SK-N-SH (cell line): Measurements from ENCODE around the gene KDM1A. TPM values are rescaled to one million over a fixed set of nuclear protein-coding genes. Genes with fewer than 3 reads are reported as not detected.

Source experiments
- CTCF ChIA-PET: fragments of 300-600, 350-600 bp; formaldehyde crosslinking; extraction: SDS; loops from one replicate; lab custom pipeline; 2021; lab: Yijun Ruan, JAX
- POLR2A ChIA-PET: fragments of 350-600 bp; sonication (Branson Sonifier 250); formaldehyde crosslinking; extraction: SDS; loops from one replicate; lab custom pipeline; 2020; ENCODE audit warnings: antibody characterized with exemption, inconsistent platforms; lab: Yijun Ruan, JAX
- DNase-seq: peaks from one replicate; pipeline ENCODE4 v3.0.0; 2012
- H2AFZ ChIP-seq: fragments of 200-600 bp; sonication (generic); 2 replicates; pipeline ENCODE4 v1.8.1; 2016; ENCODE audit warnings: antibody characterized with exemption, mild to moderate bottlenecking, low read depth
- H3F3A ChIP-seq: fragments of 200-600 bp; sonication (generic); replicated peaks from 2 replicates; pipeline ENCODE3; 2016; ENCODE audit warnings: antibody characterized with exemption, mild to moderate bottlenecking; ENCODE audit not compliant: insufficient read depth
- H3K27ac ChIP-seq, 2 experiments: fragments of 200-500 bp in 1 of 2; fragments of 200-600 bp in 1 of 2; sonication (Bioruptor generic) in 1 of 2; sonication (generic), shearing (Covaris generic) in 1 of 2; 2 replicates each; pipeline versions ENCODE4 v1.5.1 to v1.6.1; 2014 to 2016; ENCODE audit warnings: low read depth in 2 of 2, inconsistent platforms in 1 of 2, low read length in 1 of 2, mild to moderate bottlenecking in 1 of 2, mixed read lengths in 1 of 2
- H3K27me3 ChIP-seq: fragments of 200-600 bp; sonication (generic), shearing (Covaris generic); 2 replicates; pipeline ENCODE4 v1.6.1; 2016; ENCODE audit warnings: mixed run types; ENCODE audit not compliant: insufficient read depth
- H3K36me3 ChIP-seq, 2 experiments: fragments of 200-500 bp in 1 of 2; fragments of 200-600 bp in 1 of 2; sonication (Bioruptor generic) in 1 of 2; sonication (generic) in 1 of 2; replicated peaks in 1 of 2; 2 replicates each; pipeline versions ENCODE3 to v1.5.1; 2014 to 2016; ENCODE audit warnings: low read length in 1 of 2, mild to moderate bottlenecking in 1 of 2; ENCODE audit not compliant: insufficient read depth in 2 of 2, control insufficient read depth in 1 of 2
- H3K4me1 ChIP-seq, 2 experiments: fragments of 200-500 bp in 1 of 2; fragments of 200-600 bp in 1 of 2; sonication (Bioruptor generic) in 1 of 2; sonication (generic), shearing (Covaris generic) in 1 of 2; 2 replicates each; pipeline versions ENCODE4 v1.5.1 to v1.6.1; 2014 to 2016; ENCODE audit warnings: low read depth in 1 of 2, low read length in 1 of 2, mixed run types in 1 of 2; ENCODE audit not compliant: insufficient read depth in 2 of 2, control insufficient read depth in 1 of 2
- H3K4me2 ChIP-seq: fragments of 200-600 bp; sonication (generic), shearing (Covaris generic); 2 replicates; pipeline ENCODE4 v1.6.1; 2017; ENCODE audit warnings: mixed run types
- H3K4me3 ChIP-seq, 2 experiments: fragments of 200-500 bp in 1 of 2; fragments of 200-600 bp in 1 of 2; sonication (Bioruptor generic) in 1 of 2; sonication (generic), shearing (Covaris generic) in 1 of 2; 2 replicates each; pipeline versions ENCODE4 v1.5.1 to v1.8.1; 2014 to 2016; ENCODE audit warnings: low read depth in 2 of 2, inconsistent platforms in 1 of 2, low read length in 1 of 2, mild to moderate bottlenecking in 1 of 2, mixed read lengths in 1 of 2, moderate library complexity in 1 of 2
- H3K79me2 ChIP-seq: fragments of 200-600 bp; sonication (generic); 2 replicates; pipeline ENCODE4 v1.8.1; 2017; ENCODE audit warnings: mild to moderate bottlenecking; ENCODE audit not compliant: insufficient read depth
- H3K9ac ChIP-seq: fragments of 200-600 bp; sonication (generic); 2 replicates; pipeline ENCODE4 v1.6.1; 2017; ENCODE audit warnings: mixed run types
- H3K9me2 ChIP-seq: fragments of 200-600 bp; sonication (generic); 2 replicates; pipeline ENCODE4 v1.6.1; 2017; ENCODE audit warnings: mixed run types
- H3K9me3 ChIP-seq: fragments of 200-600 bp; sonication (generic); 2 replicates; pipeline ENCODE4 v1.6.1; 2017; ENCODE audit warnings: mixed run types, mild to moderate bottlenecking, moderate library complexity
- H4K20me1 ChIP-seq: fragments of 200-600 bp; sonication (generic); 2 replicates; pipeline ENCODE4 v1.6.1; 2017; ENCODE audit warnings: mild to moderate bottlenecking, mixed run types; ENCODE audit not compliant: insufficient read depth
- CHD2 ChIP-seq: fragments of 150-350 bp; IDR thresholded peaks from 2 replicates; pipeline ENCODE4 v1.6.1; 2018; ENCODE audit warnings: low read length; ENCODE audit not compliant: partially characterized antibody
- ELF1 ChIP-seq: IDR thresholded peaks from 2 replicates; pipeline ENCODE4 v1.4.0; 2012
- FOSL2 ChIP-seq: IDR thresholded peaks from 2 replicates; pipeline ENCODE4 v1.4.0; 2012; ENCODE audit warnings: low read depth, mild to moderate bottlenecking, moderate library complexity, borderline replicate concordance
- FOXM1 ChIP-seq: IDR thresholded peaks from 2 replicates; pipeline ENCODE4 v1.4.0; 2012; ENCODE audit warnings: low read depth, mild to moderate bottlenecking
- POLR2AphosphoS5 ChIP-seq: IDR thresholded peaks from 2 replicates; pipeline ENCODE4 v1.6.1; 2012; ENCODE audit warnings: low read depth, low read length
- RFX5 ChIP-seq: IDR thresholded peaks from 2 replicates; pipeline ENCODE4 v1.6.1; 2012; ENCODE audit warnings: mild to moderate bottlenecking, improper control_type of control experiment, low read length
- TCF12 ChIP-seq: IDR thresholded peaks from 2 replicates; pipeline ENCODE4 v1.4.0; 2012
- YY1 ChIP-seq: IDR thresholded peaks from 2 replicates; pipeline ENCODE4 v1.4.0; 2012; ENCODE audit warnings: low read depth, mild to moderate bottlenecking
- WGBS: methylation state at CpG from one replicate; pipeline ENCODE4 v1.1.6; 2017; ENCODE audit warnings: low lambda C conversion rate; 5-methylcytosine and 5-hydroxymethylcytosine counted together
- polyA plus RNA-seq, 3 experiments: library from polyadenylated mRNA; depleted of rRNA; stranded (reverse); fragments of >200 nt; gene quantifications; 2 replicates each; pipeline ENCODE4 v1.2.3, GENCODE V29; 2012
- TF ChIP-seq, protein P1 (sequence below): IDR thresholded peaks from 2 replicates; pipeline ENCODE4 v1.6.1; 2012; ENCODE audit warnings: mild to moderate bottlenecking, low read depth, low read length, moderate library complexity
- TF ChIP-seq, protein P2 (sequence below): IDR thresholded peaks from 2 replicates; pipeline ENCODE4 v1.4.0; 2012; ENCODE audit warnings: low read depth
- TF ChIP-seq, protein P3 (sequence below): IDR thresholded peaks from 2 replicates; pipeline ENCODE4 v1.4.0; 2012; ENCODE audit warnings: low read depth, borderline replicate concordance
- TF ChIP-seq, protein P4 (sequence below): IDR thresholded peaks from 2 replicates; pipeline ENCODE4; 2012

Gene KDM1A
- polyA plus RNA-seq, 1 of the 3 experiments (the other 2 are of a cell fraction): 71.0 TPM

DNA sequence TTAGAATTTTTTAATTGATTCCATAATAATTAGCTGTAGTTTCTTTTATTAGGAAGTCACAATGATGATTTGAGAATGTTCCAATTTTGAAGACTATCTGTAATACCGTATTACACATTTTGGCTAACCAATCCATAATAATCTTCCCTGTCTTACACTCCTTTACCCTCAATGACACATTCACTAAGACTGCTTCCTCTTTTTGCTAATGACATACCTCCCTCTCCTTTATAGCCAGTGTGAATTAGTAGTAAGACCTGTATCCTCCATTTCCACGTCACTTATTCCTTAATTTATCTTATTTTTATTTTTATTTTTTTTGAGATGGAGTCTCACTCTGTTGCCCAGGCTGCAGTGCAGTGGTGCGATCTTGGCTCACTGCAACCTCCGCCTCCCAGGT, 10.1 kb downstream of the KDM1A start:
- Histone ChIP-seq H3K4me3 (no peak overlapping the region), H3K4me1 (peaks cover 0 to 8% of the 10 kb centered on the region in 2 experiments; a peak in 2 of 4 replicates), H3K4me2 (no peak overlapping the region), H2AFZ (no peak overlapping the region), H3K9me3 (no peaks in the 10 kb centered on the region), H3K27ac (no peak overlapping the region), H3F3A (no peaks in the 10 kb centered on the region), H3K36me3 (peaks cover 0 to 14% of the 10 kb centered on the region in 2 experiments), H3K27me3 (no peaks in the 10 kb centered on the region), H4K20me1 (peaks cover 69% of the 10 kb centered on the region), H3K79me2 (peaks cover 100% of the 10 kb centered on the region), H3K9ac (no peak overlapping the region), H3K9me2 (no peaks in the 10 kb centered on the region)
- TF ChIP-seq, protein P1, sequence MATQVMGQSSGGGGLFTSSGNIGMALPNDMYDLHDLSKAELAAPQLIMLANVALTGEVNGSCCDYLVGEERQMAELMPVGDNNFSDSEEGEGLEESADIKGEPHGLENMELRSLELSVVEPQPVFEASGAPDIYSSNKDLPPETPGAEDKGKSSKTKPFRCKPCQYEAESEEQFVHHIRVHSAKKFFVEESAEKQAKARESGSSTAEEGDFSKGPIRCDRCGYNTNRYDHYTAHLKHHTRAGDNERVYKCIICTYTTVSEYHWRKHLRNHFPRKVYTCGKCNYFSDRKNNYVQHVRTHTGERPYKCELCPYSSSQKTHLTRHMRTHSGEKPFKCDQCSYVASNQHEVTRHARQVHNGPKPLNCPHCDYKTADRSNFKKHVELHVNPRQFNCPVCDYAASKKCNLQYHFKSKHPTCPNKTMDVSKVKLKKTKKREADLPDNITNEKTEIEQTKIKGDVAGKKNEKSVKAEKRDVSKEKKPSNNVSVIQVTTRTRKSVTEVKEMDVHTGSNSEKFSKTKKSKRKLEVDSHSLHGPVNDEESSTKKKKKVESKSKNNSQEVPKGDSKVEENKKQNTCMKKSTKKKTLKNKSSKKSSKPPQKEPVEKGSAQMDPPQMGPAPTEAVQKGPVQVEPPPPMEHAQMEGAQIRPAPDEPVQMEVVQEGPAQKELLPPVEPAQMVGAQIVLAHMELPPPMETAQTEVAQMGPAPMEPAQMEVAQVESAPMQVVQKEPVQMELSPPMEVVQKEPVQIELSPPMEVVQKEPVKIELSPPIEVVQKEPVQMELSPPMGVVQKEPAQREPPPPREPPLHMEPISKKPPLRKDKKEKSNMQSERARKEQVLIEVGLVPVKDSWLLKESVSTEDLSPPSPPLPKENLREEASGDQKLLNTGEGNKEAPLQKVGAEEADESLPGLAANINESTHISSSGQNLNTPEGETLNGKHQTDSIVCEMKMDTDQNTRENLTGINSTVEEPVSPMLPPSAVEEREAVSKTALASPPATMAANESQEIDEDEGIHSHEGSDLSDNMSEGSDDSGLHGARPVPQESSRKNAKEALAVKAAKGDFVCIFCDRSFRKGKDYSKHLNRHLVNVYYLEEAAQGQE: no peak
- TF ChIP-seq TCF12 (no peak), ELF1 (no peak), RFX5 (no peak), FOXM1 (no peak), CHD2 (no peak), YY1 (no peak), FOSL2 (no peak), POLR2AphosphoS5 (no peak)
- TF ChIP-seq, protein P2, sequence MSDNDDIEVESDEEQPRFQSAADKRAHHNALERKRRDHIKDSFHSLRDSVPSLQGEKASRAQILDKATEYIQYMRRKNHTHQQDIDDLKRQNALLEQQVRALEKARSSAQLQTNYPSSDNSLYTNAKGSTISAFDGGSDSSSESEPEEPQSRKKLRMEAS: no peak
- TF ChIP-seq, protein P3, sequence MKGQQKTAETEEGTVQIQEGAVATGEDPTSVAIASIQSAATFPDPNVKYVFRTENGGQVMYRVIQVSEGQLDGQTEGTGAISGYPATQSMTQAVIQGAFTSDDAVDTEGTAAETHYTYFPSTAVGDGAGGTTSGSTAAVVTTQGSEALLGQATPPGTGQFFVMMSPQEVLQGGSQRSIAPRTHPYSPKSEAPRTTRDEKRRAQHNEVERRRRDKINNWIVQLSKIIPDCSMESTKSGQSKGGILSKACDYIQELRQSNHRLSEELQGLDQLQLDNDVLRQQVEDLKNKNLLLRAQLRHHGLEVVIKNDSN: no peak
- TF ChIP-seq, protein P4, sequence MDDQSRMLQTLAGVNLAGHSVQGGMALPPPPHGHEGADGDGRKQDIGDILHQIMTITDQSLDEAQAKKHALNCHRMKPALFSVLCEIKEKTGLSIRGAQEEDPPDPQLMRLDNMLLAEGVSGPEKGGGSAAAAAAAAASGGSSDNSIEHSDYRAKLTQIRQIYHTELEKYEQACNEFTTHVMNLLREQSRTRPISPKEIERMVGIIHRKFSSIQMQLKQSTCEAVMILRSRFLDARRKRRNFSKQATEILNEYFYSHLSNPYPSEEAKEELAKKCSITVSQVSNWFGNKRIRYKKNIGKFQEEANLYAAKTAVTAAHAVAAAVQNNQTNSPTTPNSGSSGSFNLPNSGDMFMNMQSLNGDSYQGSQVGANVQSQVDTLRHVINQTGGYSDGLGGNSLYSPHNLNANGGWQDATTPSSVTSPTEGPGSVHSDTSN: no peak
- CTCF ChIA-PET: interaction anchor here (1.2 kb wide), 1 partner anchor 188 kb away, joined by 3 read pairs; the partner anchor contains the start of gene HTR1D
- no peak for DNase-seq
- 96% methylated on average over 4 of the region's 4 CpGs for WGBS
- POLR2A ChIA-PET: no interaction called here
